ENCODE measurements around the gene TNNI2.

TNNI2 gene

GRCh38 chr11:1834779-1835670 lies 3.8 kb upstream of the TNNI2 start, which contains the start of gene SYT8:
TSS of gene SYT8 (plus strand) at chr11:1834990. CDS start at chr11:1835106, 116 bp downstream.
- DNase-seq (ENCODE audit: low read depth), result no peak

- no peak for DNase-seq (ENCODE audit: low read depth)
Observed at GRCh38 chr11:1835671-1836010, 3.1 kb upstream of the TNNI2 start.

- no peak for DNase-seq (ENCODE audit: low read depth)
Observed at GRCh38 chr11:1836011-1836945, 2.5 kb upstream of the TNNI2 start.

GRCh38 chr11:1837171-1838076 lies 1.4 kb upstream of the TNNI2 start:
- DNase-seq (ENCODE audit: low read depth), result peak; percentile 65

GRCh38 chr11:1838077-1838425 lies 730 bp upstream of the TNNI2 start:
- no peak for DNase-seq (ENCODE audit: low read depth)

DNA sequence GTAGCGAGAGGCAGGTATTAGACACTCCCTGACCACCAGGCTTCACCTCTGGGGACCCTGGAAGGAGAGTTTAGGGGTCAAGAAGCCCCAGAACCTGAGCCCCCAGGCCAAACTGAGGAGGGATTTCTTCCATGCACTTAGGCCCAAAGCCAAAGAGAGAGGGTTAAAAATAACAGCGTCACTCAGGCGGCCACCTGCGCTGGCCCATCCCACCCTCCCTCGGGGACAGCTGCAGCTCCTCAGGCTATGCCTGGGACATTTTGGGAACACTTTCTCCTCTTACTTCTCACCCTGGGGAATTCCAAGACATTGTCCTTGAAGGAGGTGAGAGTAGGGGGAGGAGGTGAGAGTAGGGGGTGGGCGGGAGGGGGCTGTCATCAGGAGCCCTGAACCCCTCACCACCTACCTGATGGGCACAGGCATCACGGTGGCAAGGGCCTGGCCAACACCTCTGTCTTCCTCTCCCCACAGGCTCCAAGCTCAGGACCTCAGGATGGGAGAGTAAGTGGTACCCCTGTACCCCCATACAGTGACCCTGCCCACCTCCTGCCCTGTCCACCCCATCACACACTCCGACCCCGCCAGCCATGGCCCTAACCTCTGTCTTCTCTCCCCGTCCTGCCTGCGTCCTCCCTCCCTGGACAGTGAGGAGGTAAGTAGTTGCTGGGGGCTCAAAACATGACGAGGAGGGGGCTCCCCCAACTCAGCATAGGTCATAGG lies 583 bp downstream of the TNNI2 start:
- no peak for DNase-seq (ENCODE audit: low read depth)

DNA sequence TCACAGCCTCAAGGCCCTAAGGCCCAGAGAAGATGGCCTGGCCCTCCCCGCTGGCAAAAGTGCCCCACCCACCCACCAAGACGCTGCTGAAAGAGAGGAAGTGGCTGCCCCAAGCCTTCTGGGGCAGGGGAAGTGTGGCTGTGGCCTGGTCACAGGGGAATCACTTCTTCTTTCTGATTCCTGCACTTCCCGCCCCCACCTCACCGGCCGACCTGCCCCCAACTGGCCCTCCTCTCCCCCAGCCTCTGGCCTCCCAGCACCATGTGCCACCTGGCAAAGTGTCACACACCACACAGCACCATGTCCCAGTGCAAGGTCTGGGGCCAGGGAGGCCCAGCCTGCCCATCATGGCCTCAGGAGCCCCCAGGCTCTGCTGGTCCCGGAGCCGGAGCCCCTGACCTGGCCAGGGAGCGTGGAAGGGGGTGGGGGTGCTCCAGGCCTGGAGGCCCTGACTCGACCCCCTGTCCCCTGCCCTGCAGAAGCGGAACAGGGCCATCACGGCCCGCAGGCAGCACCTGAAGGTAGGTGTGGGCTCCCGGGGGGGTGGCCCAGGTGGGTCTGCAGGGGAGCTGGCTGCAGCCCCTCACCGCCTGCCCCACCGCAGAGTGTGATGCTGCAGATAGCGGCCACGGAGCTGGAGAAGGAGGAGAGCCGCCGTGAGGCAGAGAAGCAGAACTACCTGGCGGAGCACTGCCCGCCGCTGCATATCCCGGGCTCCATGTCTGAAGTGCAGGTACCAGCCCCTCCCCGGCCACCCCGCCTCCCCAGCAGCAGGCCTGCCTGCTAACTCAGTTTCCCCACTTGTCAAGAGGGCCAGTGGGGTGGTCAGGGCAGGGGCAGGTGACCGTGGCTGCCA lies 1.4 kb downstream of the TNNI2 start:
- DNase-seq (ENCODE audit: low read depth), result no peak

GRCh38 chr11:1840780-1841480 lies 2.1 kb downstream of the TNNI2 start:
- no peak for DNase-seq (ENCODE audit: low read depth)

GRCh38 chr11:1841511-1842148 lies 2.8 kb downstream of the TNNI2 start:
- DNase-seq (ENCODE audit: low read depth), result no peak

- DNase-seq (ENCODE audit: low read depth), result no peak
Observed at GRCh38 chr11:1842149-1843097, 3.6 kb downstream of the TNNI2 start.

- no peak for DNase-seq (ENCODE audit: low read depth)
Observed at GRCh38 chr11:1843098-1843473, 4.3 kb downstream of the TNNI2 start.

GRCh38 chr11:1843796-1844195 lies 5.0 kb downstream of the TNNI2 start:
- DNase-seq (ENCODE audit: low read depth), result no peak

DNA sequence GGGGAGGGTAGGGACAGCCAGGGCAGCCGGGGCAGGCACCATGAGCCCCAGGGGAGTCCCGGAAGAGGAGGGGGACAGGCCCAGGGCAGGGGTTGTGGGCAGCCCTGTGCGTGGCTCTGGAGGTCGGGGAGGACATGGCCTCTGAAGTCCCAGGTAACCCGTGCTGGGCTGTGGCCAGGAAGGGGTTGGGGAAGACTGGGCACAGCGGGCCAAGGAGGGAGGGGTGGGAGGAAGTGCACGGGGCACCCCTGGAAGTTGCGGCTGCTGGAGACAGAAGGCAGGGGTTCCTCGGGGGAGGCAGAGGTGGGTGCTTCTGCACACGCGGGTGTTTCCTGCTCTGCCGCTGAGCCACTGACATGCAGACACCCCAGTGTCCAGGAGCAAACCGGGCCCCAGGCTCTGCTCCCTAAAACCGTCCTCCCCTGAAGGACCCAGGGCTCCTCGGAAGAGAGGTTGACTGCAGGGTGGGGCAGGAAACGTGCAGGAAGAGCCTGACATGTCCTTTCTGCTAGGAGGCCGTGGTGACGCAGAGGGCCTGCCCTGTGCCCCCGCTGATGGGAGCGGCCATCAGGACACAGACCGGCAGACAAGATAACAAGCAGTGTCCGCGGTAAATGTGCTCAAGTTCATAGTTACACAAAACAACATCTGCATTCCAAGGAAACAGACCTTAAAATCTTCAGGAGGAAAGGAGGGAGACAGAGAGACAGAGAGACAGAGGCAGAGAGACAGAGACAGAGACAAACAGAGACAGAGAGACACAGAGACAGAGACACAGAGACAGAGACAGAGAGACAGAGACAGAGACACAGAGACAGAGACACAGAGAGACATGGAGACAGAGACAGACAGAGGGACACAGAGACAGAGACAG lies 5.7 kb downstream of the TNNI2 start:
- no peak for DNase-seq (ENCODE audit: low read depth)

DNA sequence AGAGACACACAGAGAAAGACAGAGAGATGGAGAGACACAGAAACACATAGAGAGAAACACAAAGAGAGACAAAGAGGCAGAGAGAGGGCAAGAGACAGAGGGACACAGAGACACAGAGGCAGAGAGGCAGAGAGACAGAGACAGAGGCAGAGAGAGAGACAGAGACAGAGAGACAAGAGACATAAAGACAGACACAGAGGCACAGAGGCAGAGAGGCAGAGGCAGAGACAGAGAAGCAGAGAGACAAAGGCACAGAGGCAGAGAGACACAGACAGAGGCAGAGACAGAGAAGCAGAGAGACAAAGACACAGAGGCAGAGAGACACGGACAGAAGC lies 6.3 kb downstream of the TNNI2 start:
- DNase-seq (ENCODE audit: low read depth), result no peak

DNA sequence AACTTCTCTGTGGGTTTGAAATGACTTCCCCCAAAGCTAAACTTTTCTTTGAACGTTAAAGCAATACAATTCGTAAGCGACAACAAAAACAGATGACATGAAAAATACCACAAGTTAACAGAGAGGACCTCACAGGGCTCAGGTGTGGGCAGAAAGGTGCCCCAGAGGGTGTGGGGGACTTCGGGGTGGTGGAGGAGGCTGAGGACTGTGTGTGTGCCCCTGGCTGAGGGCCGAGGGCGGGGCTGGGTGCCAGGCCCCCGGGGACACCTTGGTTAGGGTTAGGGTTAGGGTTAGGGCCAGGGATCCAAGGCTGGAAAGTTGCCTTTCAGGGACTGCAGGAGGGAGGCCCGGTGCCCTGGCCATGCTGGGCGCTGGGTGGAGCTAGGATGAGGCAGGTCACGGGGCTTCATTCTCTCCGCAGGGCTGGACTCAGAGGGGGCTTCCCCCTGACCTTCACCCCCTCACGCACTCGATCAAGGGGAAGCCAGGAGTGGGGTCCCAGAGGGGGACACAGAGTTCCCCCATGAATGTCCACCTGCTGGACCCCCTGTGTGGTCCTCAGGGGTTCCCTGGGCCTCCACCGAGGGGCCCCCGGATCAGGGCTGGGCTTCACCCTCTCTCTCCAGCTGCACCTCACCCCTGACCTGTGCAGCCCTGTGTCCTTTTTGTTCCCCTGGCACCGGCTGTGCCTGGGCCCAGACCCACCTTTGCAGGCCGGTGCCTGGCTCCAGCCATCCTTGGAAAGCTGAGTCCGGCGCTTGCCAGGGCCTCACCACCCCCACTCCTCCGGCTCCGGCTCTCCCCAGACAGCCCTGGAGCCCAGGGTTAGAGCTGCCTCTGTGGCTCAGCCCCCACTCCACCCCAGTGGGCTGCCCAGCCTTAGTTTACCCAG lies 7.0 kb downstream of the TNNI2 start:
- no peak for DNase-seq (ENCODE audit: low read depth)

DNA sequence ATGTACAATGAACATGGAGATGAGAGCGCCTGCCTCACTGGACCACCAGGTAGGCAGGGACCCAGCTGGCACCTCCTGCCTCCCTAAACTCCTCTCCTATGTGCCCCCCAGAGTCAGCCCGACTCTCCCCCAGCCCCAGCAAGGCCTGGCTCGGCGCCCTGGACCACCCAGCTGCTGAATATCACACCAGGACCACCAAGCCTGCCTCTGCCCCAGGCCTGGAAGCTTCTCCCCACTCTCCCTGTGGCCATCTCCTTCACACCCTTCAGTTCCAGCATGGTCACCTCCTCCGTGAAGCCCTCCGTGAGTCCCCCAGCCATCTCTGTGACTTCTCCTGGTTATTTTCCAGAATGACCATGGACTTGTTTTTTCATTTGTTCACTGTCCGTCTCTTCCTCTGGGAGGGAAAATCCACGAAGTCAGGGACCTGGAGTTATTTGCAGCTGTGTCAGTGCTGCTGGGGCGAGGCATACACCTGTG lies 7.7 kb downstream of the TNNI2 start:
- DNase-seq (ENCODE audit: low read depth), result no peak

All from T follicular helper cell (primary cell).